GM12892 (cell line): ENCODE results near the gene NAP1L4.

ENCODE experiments used
- DNase-seq: peaks from one replicate; pipeline ENCODE4 v3.0.0; 2011; ENCODE audit not compliant: insufficient read length
- FAIRE-seq: peaks from 2 replicates; lab custom pipeline; 2011; peaks lifted over from hg19 to GRCh38; lab: Jason Lieb, UNC
- POLR2A ChIP-seq: IDR thresholded peaks from 2 replicates; pipeline ENCODE4 v1.6.1; 2011; ENCODE audit warnings: low read depth, low read length, control low read depth
- POLR2AphosphoS5 ChIP-seq: IDR thresholded peaks from 2 replicates; pipeline ENCODE4 v1.6.1; 2011; ENCODE audit warnings: low read depth, low read length, control low read depth
- TAF1 ChIP-seq: IDR thresholded peaks from 2 replicates; pipeline ENCODE4 v1.6.1; 2011; ENCODE audit warnings: low read depth, mild to moderate bottlenecking, control low read depth, low read length, borderline replicate concordance

The NAP1L4 gene

DNA sequence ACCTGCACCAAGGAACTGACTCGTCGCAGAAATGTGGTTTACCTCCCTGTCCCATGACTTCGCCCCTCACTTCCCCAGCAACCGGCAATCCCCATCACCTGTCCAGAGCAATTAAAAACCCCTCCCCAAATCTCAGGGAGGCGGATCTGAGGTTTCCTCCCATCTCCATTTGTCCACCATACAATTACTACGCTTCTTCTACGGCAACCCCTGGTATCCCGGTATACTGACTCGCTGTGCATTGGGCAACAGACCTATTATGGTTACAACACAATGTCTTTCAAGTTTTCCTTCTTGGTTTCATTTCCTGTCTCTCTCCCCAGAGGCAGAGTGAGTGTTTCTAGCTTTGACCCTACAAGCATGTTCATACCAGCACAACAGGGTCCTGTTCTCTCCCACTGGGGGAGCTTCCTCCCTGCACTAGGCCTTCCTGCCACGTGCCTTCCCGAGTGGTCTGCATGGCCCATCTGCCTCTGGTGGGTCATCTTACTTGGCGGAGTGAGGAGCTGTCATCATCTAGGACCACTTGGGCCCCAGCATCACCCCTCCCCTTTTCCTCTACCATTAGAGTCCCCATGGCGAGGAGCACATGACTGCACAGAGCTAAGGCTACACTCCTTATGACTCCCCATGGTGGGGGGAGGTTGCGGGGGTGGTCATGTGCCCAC is 30.3 kb upstream of the NAP1L4 start:
- peak; percentile 92 for FAIRE-seq
- DNase-seq = no peak
- TF ChIP-seq POLR2AphosphoS5 (no peak), POLR2A (peak; percentile 49; the same call in 1 of the 2 replicates)

DNA sequence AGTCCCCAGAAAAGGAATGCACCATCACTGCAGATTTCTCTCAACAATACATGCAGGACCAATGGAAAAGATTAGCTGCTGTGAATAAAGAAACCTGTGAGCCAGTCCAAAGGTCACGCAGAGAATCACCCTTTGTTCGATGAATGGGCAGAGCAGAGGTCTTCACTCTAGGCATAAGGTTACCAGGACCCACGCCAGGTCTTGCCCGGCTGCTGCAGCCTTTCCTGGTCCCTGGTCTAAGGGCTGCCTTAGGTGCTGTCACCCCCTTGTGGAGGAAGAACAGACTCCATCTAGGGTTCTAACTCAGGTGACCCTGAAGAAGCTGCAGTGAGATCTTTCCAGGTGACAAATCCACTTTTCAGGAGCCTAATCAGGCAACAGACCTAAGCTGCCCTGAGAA is 29.0 kb upstream of the NAP1L4 start:
- peak; percentile 89 for FAIRE-seq
- no peak for DNase-seq
- no peak for TF ChIP-seq POLR2A

DNA sequence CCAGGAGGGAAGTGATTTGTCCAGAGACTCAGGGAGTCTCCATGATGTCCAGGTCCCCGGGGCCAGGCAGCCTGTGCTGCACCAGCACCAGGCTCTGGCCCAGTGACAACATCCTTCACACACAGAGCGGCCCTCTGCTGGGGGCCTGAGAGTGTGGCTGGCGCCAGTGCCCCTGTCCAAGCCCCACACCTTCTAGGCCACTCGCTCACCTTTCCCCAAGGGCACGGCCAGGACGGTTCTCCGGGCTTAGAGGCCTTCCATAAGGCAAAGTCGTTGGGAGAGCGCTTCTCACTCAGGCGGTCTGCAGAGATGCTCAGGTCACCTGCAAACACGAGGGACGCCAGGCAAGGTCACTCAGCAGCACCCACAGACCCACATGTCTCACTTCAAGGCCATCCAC is 27.9 kb upstream of the NAP1L4 start:
- DNase-seq (no peak), FAIRE-seq (no peak)
- no peak for TF ChIP-seq POLR2A
- TF ChIP-seq POLR2AphosphoS5 = no peak
- no peak for TF ChIP-seq TAF1

DNA sequence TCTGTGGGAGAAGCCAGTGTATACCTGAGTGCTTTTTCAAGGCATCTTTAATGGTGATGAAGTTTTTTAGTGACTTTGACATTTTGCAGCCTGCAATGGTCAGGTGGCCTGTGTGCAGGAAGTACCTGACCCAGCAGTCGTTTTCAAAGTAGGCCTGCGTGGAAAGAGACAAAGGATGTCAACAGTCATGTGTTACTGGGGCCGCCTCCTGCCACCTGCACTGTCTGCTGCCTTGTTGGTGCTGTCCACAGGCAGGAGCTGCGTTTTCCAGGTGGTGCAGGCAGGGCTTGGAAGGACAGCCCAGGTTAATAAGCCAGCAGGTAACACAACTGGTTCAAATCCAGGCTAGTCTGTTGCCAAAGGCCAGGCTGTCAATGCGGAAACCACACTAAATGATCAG is 26.5 kb upstream of the NAP1L4 start:
- DNase-seq (no peak), FAIRE-seq (no peak)
- TF ChIP-seq POLR2A = no peak
- no peak for TF ChIP-seq POLR2AphosphoS5
- no peak for TF ChIP-seq TAF1

DNA sequence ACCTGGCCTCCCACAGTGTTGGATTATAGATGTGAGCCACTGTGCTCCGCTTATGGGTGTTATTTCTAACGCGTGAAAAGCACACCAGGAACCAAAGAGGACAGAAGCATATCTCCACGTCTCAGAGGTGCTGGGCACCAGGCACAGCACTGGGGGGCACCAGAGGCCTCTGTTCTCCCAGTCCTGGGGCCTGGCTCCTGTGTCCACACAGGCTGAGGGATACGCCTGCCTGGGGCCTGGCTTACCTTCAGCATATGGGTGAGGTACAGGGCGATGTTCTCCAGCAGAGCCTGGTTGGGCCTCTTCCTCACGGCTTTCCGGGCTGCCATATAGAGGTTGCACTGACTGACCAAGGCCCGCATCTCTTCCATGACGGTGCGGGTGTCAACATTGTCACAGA is 24.7 kb upstream of the NAP1L4 start:
- TF ChIP-seq TAF1 (no peak), POLR2A (no peak), POLR2AphosphoS5 (no peak)
- no peak for DNase-seq
- no peak for FAIRE-seq

DNA sequence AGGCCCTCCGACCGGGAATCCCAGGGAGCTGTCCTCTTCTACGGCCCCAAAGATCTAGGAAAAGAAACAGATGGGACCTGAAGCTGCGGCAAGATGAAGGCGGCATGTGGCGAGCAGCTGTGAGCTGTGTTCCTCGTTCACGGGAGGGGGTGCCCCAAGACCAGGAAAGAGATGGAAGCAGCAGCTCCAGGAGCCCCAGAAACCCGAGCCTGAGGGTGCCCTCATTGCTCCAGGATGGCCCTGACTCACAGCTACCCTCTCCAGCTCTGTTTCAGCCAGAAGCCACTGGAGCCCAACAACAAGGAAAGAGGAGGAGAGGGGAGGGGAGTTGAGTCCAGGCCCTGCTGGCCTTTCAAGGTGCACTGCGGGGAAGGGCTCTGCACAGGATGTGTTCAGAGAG is 23.7 kb upstream of the NAP1L4 start:
- DNase-seq = no peak

DNA sequence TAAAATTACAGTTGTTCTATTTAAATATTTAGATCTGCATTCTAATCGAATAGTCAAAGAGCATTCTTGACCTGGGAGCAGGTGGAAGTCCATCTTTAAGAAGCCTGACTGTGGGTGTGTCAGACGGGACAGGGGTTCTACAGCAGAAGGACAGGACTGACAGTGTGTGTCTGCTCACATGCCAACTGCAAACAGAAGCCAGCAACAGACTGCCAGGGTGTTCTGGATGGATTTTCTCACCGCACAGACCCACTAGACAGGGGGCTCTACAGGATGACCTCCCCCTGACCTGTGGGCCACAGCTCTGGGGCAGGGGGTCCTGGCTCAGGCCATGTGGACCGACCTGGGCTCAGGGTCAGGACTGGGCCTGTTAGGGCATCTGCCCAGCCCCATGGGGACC is 22.8 kb upstream of the NAP1L4 start:
- no peak for TF ChIP-seq TAF1
- TF ChIP-seq POLR2A = no peak
- no peak for TF ChIP-seq POLR2AphosphoS5
- no peak for DNase-seq
- no peak for FAIRE-seq

More for the DNA sequence above, 23.7 kb upstream of the NAP1L4 start:
- no peak for FAIRE-seq
- TF ChIP-seq TAF1 (no peak), POLR2A (no peak), POLR2AphosphoS5 (no peak)

DNA sequence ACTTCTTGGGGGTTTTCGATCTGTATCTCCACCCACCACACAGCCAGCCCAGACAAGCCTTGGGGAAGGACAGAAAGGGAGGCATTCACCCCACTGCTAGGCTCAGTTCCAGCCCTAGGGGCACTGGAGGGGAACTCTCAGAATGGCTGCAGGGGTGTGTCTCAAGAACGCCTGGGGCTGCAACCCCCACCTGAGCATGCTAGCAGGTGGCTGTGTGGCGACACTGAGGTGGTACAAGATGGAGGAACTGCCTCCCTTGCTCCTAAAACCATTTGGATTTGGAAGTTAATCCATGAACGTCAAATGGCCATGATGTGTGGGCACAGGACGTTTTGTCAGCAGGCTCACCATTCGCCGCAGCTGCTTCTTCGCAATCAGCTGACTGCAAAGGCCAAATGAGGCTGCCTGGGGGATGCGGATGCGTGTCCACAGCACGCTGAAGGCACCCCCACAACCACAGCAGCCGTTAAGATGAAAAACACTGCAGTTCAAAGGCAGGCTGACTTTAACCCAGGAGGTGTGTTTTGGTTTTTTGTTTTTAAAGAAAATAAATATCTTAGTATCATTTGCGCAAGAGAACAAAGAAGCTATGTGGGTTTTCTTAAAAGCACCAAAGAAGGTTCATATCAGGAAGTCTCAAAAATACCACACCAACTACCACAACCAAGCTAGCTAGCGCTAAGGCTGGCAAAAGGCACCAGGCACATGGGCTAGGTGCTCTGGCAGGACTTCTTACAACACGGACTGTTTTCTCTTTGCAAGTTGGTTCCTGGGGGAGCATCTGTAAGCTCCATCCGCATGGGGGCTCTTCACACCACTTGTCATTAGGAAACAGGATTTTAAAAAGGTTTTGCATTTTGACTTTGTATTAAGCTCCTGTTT is 22.2 kb upstream of the NAP1L4 start:
- TF ChIP-seq POLR2A (no peak), TAF1 (no peak), POLR2AphosphoS5 (no peak)
- DNase-seq (no peak), FAIRE-seq (no peak)

DNA sequence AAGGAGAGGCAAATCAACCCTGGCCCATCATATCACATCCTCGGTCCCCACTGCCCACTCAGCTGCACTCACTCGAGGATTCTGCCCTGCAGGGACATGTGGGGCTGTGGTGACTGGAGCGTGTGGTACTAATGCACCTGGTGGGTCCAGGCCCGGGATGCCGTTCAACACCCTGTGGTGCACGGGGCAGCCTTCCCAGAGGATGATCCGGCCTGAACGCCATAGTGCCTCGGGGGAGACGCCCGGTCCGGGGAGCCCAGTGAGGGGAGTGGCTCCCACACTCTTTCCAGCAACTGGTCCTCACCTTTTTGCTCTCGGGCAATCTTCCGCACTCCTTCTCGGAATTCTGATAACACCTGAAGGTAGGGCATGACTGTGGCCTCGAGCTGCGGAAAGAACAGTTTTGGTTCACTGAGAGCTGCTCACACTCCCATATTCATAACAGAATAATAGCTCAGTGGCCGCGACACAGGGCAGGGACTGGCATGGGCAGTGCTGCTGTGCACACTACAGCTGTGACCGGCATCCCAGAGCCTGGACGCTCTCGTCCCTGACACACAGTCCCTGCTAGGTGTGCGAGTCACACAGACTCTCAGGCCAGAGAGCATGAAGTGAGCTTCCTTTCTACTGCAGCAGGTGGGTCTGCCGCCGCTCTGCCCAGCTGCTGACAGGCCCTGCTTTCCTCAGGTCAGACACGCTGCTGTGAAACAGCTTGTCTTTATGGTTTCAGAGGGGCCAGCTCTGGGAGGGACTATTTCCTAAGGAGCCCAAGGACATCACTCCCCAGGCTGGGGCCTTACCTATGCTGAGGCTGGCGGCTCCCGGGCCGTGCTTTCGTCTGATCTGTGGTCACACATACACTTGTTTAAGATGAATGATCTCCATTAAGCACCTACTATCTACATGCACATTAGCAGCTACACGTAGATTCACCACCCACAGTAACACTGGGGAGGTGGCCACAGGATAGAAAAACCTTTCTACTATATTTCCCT is 20.1 kb upstream of the NAP1L4 start:
- TF ChIP-seq TAF1 = no peak
- TF ChIP-seq POLR2AphosphoS5 = no peak
- TF ChIP-seq POLR2A = no peak
- DNase-seq = no peak
- no peak for FAIRE-seq

DNA sequence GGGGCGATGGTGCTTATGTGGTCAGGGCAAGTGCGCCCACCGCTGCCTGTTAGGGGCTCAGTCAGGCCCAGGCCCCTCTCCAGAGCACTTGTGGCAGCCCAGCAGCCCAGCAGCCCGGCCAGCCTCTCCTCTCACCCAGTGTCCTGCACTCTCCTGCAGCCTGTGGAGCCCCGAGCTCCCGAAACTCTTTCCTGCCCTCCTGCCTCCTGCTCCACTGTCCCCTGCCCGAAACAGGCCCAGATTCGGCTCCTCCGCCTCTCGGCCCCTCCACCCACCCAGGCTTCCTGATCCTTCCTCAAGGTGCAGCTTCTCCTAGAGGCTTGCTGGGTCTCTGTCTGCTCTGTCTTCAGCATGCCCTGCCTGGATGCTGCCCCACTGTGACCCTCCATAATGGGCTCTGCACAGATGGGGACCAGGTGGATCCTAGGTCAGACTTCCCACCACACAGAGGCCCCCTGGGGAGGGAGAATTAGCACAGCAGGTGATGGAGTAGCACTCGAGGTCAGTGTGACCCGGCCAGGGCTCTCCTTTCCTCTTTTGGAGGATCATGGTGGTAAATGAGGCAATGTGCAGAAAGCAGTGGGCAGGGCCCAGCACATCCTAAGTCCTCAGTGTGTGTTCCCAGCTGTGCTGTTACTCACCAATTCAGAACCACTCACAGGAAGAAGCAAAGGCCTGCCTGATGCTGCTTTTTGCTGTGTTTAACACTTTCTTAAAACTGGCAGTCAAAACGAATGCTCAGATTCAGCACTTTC is 18.6 kb upstream of the NAP1L4 start:
- DNase-seq (no peak), FAIRE-seq (no peak)
- TF ChIP-seq TAF1 (no peak), POLR2A (no peak), POLR2AphosphoS5 (no peak)
